ENCODE data around the gene GLRX5.

GLRX5 gene

DNA sequence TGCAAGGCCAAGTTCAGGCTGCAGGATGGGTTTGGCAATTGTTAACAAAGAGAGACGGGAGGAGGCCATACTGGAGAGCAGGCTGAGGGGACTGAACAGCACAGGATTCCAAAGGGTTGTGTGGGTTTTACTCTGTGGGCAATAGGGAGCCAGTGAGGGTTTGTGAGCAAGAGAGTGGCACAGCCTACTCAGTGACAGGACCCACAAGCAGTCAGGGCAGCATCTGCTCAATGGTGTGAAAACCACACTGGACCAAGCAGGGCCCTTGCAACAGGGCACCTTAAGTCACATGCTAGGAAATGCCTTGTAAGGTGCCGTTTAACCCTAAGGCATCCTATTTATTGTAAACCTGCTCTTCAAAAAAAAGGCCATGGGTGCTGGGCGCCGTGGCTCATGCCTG lies 40.4 kb upstream of the GLRX5 start:
- no peak overlapping the region for H3K4me3 ChIP-seq (ENCODE audit: low read depth, low read length)
- DNase-seq (ENCODE audit: low read depth) = no peak
- TF ChIP-seq, protein P1, sequence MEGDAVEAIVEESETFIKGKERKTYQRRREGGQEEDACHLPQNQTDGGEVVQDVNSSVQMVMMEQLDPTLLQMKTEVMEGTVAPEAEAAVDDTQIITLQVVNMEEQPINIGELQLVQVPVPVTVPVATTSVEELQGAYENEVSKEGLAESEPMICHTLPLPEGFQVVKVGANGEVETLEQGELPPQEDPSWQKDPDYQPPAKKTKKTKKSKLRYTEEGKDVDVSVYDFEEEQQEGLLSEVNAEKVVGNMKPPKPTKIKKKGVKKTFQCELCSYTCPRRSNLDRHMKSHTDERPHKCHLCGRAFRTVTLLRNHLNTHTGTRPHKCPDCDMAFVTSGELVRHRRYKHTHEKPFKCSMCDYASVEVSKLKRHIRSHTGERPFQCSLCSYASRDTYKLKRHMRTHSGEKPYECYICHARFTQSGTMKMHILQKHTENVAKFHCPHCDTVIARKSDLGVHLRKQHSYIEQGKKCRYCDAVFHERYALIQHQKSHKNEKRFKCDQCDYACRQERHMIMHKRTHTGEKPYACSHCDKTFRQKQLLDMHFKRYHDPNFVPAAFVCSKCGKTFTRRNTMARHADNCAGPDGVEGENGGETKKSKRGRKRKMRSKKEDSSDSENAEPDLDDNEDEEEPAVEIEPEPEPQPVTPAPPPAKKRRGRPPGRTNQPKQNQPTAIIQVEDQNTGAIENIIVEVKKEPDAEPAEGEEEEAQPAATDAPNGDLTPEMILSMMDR (IDR thresholded peaks at IDR 0.05; ENCODE audit: control insufficient read depth, extremely low read depth, insufficient read depth) = no peak

DNA sequence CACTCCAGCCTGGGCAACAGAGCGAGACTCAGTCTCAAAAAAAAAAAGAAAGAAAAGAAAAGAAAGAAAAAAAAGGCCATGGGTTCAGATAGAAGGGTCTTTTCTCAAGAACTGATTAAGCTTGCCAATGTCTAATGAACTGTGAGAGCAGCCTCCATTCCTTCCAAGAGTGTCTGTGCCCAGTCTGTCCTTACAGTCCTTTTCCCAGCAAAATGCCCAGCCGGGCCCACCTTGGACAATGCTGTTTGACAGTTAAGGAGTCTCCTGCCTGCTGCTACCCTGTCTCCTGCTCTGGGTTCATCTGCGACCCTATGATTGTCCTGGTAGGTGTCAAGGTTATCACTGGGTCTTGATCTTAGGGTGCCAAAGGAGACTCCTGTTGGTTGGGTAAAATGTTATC lies 39.8 kb upstream of the GLRX5 start:
- H3K4me3 ChIP-seq (ENCODE audit: low read depth, low read length) = no peak overlapping the region
- no peak for DNase-seq (ENCODE audit: low read depth)
- TF ChIP-seq, protein P1 (IDR thresholded peaks at IDR 0.05; ENCODE audit: control insufficient read depth, extremely low read depth, insufficient read depth) = no peak

DNA sequence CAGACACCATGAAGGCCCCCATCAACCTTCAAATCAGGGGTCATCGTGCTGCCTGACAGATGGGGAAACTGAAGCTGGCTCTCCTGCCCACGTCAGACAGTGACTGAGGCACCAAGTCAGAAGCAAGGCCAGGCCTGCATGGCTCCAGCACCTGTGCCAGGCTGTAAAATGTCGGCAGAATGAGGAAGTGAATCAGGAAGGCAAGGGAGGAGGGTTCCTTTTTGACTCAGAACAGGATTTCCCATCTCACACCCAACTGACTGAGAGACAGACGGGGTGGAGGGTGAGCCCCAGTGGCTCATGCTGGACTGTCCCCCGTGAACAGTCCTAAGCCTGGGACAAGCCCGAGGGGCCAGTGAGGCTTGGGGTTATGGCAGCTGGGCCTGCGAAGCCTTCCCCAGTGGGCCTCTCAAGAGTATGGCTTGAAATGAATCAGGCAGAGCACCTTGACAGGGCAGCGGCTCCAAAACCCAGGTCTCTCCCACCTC lies 39.3 kb upstream of the GLRX5 start:
- DNase-seq (ENCODE audit: low read depth) = no peak
- H3K4me3 ChIP-seq (ENCODE audit: low read depth, low read length) = no peak overlapping the region
- TF ChIP-seq, protein P1 (IDR thresholded peaks at IDR 0.05; ENCODE audit: control insufficient read depth, extremely low read depth, insufficient read depth) = no peak

DNA sequence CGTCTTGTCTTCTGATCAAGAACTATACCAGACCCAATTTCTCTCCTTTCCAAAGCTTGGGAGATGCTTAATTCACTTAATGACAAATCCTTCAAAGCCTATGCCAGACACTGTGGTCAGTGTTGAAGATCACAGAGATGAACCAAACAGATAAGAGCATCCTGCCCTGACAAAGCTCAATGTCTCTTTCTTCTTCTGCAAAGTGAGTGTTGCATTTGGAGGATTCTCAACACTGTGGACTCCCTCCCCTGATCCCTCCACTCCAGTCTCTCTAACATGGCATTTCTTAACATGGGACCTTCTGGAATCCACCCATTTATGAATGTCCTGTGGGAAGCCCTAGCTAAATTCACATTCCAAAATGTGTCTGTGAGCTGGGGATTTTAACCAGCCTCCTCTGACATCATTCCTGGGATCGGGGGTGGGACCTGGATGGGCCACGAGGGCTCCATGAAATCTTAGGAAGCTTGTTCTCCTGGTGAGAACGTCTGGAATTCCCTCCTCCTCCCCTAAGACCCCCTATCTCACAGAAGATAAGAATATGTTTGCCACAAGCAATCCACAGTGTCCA lies 38.7 kb upstream of the GLRX5 start:
- TF ChIP-seq, protein P1 (IDR thresholded peaks at IDR 0.05; ENCODE audit: control insufficient read depth, extremely low read depth, insufficient read depth) = no peak
- H3K4me3 ChIP-seq (ENCODE audit: low read depth, low read length) = no peak overlapping the region
- no peak for DNase-seq (ENCODE audit: low read depth)

DNA sequence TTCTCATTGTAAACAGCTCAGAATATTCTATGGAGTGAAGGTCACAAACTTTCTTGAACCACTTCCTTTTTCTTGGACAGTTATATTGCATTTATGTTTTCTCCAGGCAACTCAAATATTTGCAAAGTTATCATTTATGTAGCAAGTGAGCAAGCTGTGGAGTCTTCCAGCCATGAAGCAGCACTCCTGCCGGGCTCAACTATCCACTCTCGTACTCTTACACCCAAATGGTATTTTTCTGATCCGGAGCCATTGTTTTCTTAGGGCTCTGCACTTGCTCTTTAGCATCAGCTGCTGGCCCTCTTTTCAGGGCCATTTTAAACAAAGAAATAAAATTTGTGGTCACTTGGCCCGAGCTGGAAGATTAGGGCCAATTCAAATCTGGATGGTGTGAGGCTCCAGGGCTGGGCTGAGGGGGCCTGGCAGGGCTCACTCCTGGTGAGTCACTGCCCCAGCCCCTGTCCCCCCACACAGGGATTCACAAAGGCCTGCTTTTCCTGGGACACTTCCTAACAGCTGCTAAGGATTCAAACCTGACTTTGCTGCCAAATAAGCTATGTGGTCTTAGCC lies 38.1 kb upstream of the GLRX5 start:
- no peak overlapping the region for H3K4me3 ChIP-seq (ENCODE audit: low read depth, low read length)
- DNase-seq (ENCODE audit: low read depth) = no peak
- TF ChIP-seq, protein P1 (IDR thresholded peaks at IDR 0.05; ENCODE audit: control insufficient read depth, extremely low read depth, insufficient read depth) = no peak

DNA sequence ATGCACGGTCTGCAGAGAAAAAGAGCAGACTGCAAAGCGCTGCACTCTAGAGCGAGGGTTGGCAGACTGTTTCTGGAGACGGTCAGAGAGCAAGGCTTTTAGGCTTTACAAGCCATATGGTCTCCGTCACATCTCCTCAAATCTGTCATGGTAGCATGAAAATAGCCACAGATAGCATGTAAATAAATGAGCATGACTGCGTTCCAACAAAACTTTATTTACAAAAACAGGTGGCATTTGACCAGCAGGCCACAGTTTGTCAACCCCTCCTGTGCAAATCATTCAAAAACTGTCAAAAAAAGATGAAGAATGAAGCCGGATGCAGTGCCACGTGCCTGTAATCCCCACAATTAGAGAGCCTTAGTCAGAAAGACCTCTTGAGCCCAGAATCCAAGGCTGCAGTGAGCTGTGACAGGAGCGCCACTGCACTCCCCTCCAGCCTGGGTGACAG lies 37.3 kb upstream of the GLRX5 start:
- H3K4me3 ChIP-seq (ENCODE audit: low read depth, low read length) = no peak overlapping the region
- DNase-seq (ENCODE audit: low read depth) = no peak
- TF ChIP-seq, protein P1 (IDR thresholded peaks at IDR 0.05; ENCODE audit: control insufficient read depth, extremely low read depth, insufficient read depth) = no peak

Data from LNCaP clone FGC (cell line).